ENCODE measurements around the gene RAB1A. TPM values are rescaled to one million over a fixed set of nuclear protein-coding genes. Genes with fewer than 3 reads are reported as not detected.
"Not testable (repeated sequence)": the region's sequence is repeated elsewhere in the genome, so short reads cannot be mapped to it uniquely, and the experiment has no call there.

RAB1A gene
- total RNA-seq, 6 donors from 2014 or later, result 32.5 to 131 (median 109) TPM

DNA sequence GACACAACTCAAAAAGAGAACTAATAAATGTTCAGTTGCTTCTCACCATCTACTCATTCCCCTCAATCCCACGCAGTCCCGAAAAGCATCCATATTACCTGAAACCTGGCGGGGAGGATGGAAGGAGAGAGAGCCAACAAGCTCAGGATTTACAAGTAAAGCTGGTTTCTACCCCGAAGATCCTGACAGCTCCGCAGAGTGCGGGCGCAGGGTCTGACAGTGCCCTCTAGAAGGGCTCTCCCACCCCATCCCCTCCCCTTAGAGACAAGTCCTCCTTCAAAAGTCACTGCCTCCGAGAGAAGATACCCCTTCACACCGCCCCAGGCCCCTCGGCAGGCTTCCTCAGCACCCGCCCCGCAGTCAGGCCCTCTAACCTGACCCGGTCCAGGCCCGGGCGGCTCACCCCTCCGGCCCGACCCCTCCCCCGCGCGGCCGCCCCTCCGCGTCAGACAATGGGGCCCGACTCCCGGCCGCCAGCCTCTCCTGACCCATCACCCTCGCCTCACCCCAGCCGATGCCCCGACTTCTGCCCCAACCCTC, 550 bp downstream of the RAB1A start:
- Histone ChIP-seq H3K4me1 (peaks cover 38 to 44% (median 40%) of the 10 kb centered on the region in 4 donors), H3K36me3 (no peaks in the 10 kb centered on the region), H3K27me3 (no peaks in the 10 kb centered on the region), H3K4me3 (peak overlapping the region; percentile 73 to 92 (median 86)), H3K27ac (peak overlapping the region; percentile 98 to 100 (median 98)), H3K9me3 (no peaks in the 10 kb centered on the region)
- DNase-seq (peak; percentile 49 to 94), ATAC-seq (ENCODE audit: low FRiP score in 2 of 2) (peak; percentile 34 to 55)
- 0% methylated on average over 10 to 27 of the region's 29 CpGs for WGBS, 2 donors
- TF ChIP-seq EP300 (IDR thresholded peaks at IDR 0.05) (no peak), POLR2AphosphoS5 (IDR thresholded peaks at IDR 0.05) (no peak), POLR2A (IDR thresholded peaks at IDR 0.05) (no peak)
- TF ChIP-seq, protein P1, sequence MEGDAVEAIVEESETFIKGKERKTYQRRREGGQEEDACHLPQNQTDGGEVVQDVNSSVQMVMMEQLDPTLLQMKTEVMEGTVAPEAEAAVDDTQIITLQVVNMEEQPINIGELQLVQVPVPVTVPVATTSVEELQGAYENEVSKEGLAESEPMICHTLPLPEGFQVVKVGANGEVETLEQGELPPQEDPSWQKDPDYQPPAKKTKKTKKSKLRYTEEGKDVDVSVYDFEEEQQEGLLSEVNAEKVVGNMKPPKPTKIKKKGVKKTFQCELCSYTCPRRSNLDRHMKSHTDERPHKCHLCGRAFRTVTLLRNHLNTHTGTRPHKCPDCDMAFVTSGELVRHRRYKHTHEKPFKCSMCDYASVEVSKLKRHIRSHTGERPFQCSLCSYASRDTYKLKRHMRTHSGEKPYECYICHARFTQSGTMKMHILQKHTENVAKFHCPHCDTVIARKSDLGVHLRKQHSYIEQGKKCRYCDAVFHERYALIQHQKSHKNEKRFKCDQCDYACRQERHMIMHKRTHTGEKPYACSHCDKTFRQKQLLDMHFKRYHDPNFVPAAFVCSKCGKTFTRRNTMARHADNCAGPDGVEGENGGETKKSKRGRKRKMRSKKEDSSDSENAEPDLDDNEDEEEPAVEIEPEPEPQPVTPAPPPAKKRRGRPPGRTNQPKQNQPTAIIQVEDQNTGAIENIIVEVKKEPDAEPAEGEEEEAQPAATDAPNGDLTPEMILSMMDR (IDR thresholded peaks at IDR 0.05), result no peak

DNA sequence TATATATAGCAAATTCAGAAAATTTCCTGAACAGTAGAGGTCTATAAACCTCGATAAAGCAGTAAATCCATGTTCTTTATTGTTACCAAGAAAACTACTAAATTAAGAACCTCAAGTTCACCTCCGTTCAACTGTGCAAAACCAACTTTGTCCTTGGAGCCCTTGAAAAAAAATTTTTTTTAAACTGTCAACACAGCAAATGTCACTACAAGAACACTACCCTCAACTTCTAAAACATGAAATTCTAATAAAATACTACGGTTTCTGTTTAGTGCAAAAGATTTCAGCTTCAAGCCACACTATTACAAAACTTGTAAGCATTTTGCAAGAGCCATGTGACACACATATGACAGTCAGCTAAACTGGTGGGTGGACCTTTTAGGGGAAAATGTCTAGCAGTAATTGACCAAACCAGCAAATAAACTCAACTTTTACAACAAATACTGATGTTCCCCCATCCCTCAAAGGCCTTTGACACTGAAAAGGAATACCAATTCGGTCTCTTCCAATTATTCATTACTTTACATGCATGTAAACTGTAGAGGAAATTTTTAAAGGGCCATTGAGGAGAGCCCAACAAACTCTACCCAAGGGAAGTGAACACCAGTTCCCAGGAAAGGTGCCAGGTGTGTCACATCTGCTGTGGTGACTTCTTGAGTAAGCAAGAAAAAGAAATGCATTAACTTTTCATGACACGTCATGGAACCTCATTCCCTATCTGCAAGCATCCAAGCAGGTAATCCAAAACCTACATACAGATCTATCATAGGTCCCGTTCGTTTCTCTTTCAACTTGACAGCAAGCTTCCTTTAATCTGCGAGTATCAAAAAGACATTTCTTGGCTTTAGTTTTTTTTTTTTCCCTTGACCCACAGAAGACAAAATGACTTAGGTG, 1.4 kb downstream of the RAB1A start:
- H3K9me3 ChIP-seq, result no peaks in the 10 kb centered on the region
- WGBS, 2 donors, result 8 to 9% methylated on average over 8 of the region's 8 CpGs
- no peaks in the 10 kb centered on the region for H3K27me3 ChIP-seq
- peak overlapping the region; percentile 44 to 86 (median 79) for H3K4me3 ChIP-seq
- H3K27ac ChIP-seq, result peak overlapping the region; percentile 98 to 100 (median 98)
- H3K4me1 ChIP-seq, result peaks cover 45 to 52% (median 47%) of the 10 kb centered on the region in 4 donors
- DNase-seq (peak in 1 of 2 donors; percentile 69), ATAC-seq (ENCODE audit: low FRiP score in 2 of 2) (no peak)
- H3K36me3 ChIP-seq, result no peaks in the 10 kb centered on the region
- peak in 1 of 4 donors; percentile 81 for TF ChIP-seq EP300 (IDR thresholded peaks at IDR 0.05)
- TF ChIP-seq POLR2A (IDR thresholded peaks at IDR 0.05), result peak in 2 of 4 donors; percentile 10 to 30
- TF ChIP-seq, protein P1 (IDR thresholded peaks at IDR 0.05), result no peak
- TF ChIP-seq POLR2AphosphoS5 (IDR thresholded peaks at IDR 0.05), result peak in 1 of 2 donors; percentile 70

DNA sequence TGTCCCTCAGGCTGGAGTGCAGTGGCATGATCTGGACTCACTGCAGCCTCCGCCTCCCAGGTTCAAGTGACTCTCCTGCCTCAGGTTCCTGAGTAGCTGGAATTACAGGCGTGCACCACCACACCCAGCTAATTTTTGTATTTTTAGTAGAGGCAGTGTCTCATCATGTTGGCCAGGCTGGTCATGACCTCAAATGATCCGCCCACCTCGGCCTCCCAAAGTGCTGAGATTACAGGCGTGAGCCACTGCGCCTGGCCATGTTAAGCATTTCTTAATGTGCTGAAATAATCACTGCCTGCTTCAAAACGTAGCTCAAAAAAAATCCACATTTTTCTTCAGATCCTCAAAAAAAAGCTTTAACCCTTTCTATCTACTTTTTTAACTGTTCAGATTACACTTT, 4.4 kb downstream of the RAB1A start:
- H3K9me3 ChIP-seq; H3K27me3 ChIP-seq; H3K4me3 ChIP-seq; H3K36me3 ChIP-seq; ATAC-seq (ENCODE audit: low FRiP score in 2 of 2): not testable (repeated sequence)
- 62 to 70% methylated on average over 7 of the region's 7 CpGs for WGBS, 2 donors
- Histone ChIP-seq H3K4me1 (peaks cover 51 to 70% (median 66%) of the 10 kb centered on the region in 4 donors), H3K27ac (peak overlapping the region in 2 of 4 donors; percentile 27 to 98)
- peak in 1 of 2 donors; percentile 23 for DNase-seq

DNA sequence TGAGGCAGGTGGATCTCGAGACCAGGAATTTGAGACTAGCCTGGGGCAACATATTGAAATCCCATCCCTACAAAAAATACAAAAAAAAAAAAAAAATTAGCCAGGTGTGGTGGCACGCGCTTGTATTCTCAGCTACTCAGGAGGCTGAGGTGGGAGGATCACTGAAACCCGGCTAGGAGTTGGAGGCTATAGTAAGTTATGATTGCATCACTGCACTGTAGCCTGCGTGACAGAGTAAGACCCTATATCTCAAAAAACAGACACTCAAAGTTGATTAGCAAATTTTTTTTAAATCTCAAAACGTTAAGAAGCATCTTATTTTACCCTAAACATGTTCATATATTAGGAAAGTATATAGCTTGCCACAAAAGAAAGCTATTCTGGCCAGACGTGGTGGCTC, 7.6 kb downstream of the RAB1A start:
- Histone ChIP-seq H3K4me1 (peaks cover 62 to 85% (median 78%) of the 10 kb centered on the region in 4 donors), H3K9me3 (no peaks in the 10 kb centered on the region), H3K27ac (no peak overlapping the region), H3K36me3 (no peaks in the 10 kb centered on the region), H3K4me3 (no peak overlapping the region), H3K27me3 (no peaks in the 10 kb centered on the region)
- WGBS, 2 donors, result 74 to 86% methylated on average over 7 of the region's 7 CpGs
- ATAC-seq (ENCODE audit: low FRiP score in 2 of 2) (no peak), DNase-seq (no peak)
- TF ChIP-seq EP300 (IDR thresholded peaks at IDR 0.05) (no peak), POLR2A (IDR thresholded peaks at IDR 0.05) (no peak), POLR2AphosphoS5 (IDR thresholded peaks at IDR 0.05) (no peak)
- TF ChIP-seq, protein P1 (IDR thresholded peaks at IDR 0.05), result no peak

DNA sequence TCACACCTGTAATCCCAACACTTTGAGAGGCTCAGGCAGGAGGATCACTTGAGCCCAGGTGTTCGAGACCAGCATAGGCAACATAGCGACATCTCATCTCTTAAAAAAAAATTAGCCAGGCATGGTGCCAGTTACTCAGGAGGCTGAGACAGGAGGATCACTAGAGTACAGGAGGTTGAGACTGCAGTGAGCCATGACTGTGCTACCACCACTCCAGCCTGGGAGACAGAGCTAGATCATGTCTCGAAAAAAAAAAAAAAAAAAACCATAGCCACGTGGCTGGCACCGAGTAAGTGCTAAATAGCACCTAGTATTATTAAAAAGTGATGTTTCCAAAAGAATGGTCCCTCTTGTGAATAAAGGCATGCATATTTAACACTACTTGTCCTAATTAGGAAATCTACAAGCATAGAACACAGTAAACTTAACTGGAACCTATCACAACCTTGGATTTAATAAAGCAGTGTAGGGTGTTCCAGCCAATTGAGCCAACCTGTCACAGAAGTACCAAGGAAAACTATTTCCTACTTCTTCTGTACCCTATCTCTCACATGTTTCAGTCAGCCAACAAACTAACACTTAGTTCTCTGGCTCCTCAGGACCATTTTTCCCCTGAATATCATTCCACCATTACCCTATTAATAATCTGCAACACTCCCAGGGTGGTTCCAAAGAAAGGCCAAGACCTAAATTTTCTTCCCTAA, 8.8 kb downstream of the RAB1A start:
- Histone ChIP-seq H3K4me3 (no peak overlapping the region), H3K27me3 (no peaks in the 10 kb centered on the region), H3K4me1 (peaks cover 52 to 85% (median 75%) of the 10 kb centered on the region in 4 donors), H3K27ac (no peak overlapping the region), H3K36me3 (no peaks in the 10 kb centered on the region), H3K9me3 (no peaks in the 10 kb centered on the region)
- DNase-seq (no peak), ATAC-seq (ENCODE audit: low FRiP score in 2 of 2) (no peak)
- TF ChIP-seq EP300 (IDR thresholded peaks at IDR 0.05), result no peak
- TF ChIP-seq POLR2AphosphoS5 (IDR thresholded peaks at IDR 0.05), result no peak
- TF ChIP-seq POLR2A (IDR thresholded peaks at IDR 0.05), result no peak
- TF ChIP-seq, protein P1 (IDR thresholded peaks at IDR 0.05), result no peak
- 70 to 72% methylated on average over 5 of the region's 5 CpGs for WGBS, 2 donors

All from upper lobe of left lung (tissue), 6 donors.